Fibroblast of lung (primary cell): ENCODE results near the gene MAPK8.

ENCODE experiments used
- EZH2 ChIP-seq: IDR thresholded peaks from 2 replicates; pipeline ENCODE4 v1.5.1; 2012; ENCODE audit warnings: low read length, control low read depth, mild to moderate bottlenecking; ENCODE audit errors: missing control alignments
- TF ChIP-seq, protein P1 (sequence below), 2 donors: IDR thresholded peaks in 1 of 2; conservative IDR thresholded peaks in 1 of 2; 1 replicate in 1 of 2; 2 replicates in 1 of 2; pipeline ENCODE4 v1.5.1; 2011 to 2012; ENCODE audit warnings: low read length in 2 of 2, control low read depth in 1 of 2, inconsistent platforms in 1 of 2, low read depth in 1 of 2, mild to moderate bottlenecking in 1 of 2

DNA sequence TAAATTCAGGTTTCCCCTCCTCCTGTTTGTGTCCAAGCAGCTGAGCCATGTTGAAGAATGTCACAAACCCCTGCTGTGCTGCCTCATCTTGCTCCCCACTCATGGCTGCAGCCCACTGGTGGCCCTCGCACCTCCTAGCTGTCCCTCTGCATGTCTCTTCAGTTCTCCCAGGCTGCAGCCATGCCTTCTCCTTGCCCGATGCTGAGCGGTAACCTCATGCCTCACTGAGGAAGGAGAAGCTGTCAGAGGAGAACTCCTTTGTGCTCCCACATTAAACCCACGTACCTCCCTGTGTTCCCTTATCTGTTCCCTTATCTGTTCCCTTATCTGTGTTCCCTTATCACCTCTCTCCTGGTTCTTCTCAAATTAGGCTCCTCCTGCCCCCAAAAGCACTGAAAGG is 21.7 kb upstream of the MAPK8 start:
- TF ChIP-seq, protein P1, sequence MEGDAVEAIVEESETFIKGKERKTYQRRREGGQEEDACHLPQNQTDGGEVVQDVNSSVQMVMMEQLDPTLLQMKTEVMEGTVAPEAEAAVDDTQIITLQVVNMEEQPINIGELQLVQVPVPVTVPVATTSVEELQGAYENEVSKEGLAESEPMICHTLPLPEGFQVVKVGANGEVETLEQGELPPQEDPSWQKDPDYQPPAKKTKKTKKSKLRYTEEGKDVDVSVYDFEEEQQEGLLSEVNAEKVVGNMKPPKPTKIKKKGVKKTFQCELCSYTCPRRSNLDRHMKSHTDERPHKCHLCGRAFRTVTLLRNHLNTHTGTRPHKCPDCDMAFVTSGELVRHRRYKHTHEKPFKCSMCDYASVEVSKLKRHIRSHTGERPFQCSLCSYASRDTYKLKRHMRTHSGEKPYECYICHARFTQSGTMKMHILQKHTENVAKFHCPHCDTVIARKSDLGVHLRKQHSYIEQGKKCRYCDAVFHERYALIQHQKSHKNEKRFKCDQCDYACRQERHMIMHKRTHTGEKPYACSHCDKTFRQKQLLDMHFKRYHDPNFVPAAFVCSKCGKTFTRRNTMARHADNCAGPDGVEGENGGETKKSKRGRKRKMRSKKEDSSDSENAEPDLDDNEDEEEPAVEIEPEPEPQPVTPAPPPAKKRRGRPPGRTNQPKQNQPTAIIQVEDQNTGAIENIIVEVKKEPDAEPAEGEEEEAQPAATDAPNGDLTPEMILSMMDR (conservative IDR thresholded peaks at IDR 0.05 in 1 of 2, IDR thresholded peaks at IDR 0.05 in 1 of 2; ENCODE audit: low read depth in 1 of 2, low read length in 2 of 2) = no peak
- TF ChIP-seq EZH2 = no peak
